Measurements from ENCODE around the gene DTL.

GRCh38 chr1:212072047-212072446, 36.5 kb downstream of the DTL start:
- TF ChIP-seq CTCF (IDR thresholded peaks at IDR 0.05) (no peak), MAX (IDR thresholded peaks at IDR 0.05; ENCODE audit: low read depth) (no peak), TCF12 (IDR thresholded peaks at IDR 0.05) (no peak), EZH2phosphoT487 (IDR thresholded peaks at IDR 0.05; ENCODE audit: borderline replicate concordance, low read depth) (no peak), GABPA (IDR thresholded peaks at IDR 0.05; ENCODE audit: low read depth) (no peak), ZBTB33 (IDR thresholded peaks at IDR 0.05; ENCODE audit: borderline replicate concordance, low read depth) (no peak)

Measured in SK-N-SH (cell line).